GM12891 (cell line): Measurements from ENCODE around the gene DDX25.

Experiments used
- POLR2A ChIP-seq: IDR thresholded peaks from 2 replicates; pipeline ENCODE4 v1.6.1; 2011; ENCODE audit warnings: low read depth, low read length, control low read depth
- POLR2AphosphoS5 ChIP-seq: IDR thresholded peaks from 2 replicates; pipeline ENCODE4 v1.6.1; 2011; ENCODE audit warnings: low read depth, low read length, control low read depth
- SPI1 ChIP-seq: IDR thresholded peaks from 2 replicates; pipeline ENCODE4 v1.6.1; 2011; ENCODE audit warnings: low read depth, low read length, control low read depth
- TAF1 ChIP-seq: IDR thresholded peaks from 2 replicates; pipeline ENCODE4 v1.6.1; 2011; ENCODE audit warnings: low read depth, low read length, control low read depth

DNA sequence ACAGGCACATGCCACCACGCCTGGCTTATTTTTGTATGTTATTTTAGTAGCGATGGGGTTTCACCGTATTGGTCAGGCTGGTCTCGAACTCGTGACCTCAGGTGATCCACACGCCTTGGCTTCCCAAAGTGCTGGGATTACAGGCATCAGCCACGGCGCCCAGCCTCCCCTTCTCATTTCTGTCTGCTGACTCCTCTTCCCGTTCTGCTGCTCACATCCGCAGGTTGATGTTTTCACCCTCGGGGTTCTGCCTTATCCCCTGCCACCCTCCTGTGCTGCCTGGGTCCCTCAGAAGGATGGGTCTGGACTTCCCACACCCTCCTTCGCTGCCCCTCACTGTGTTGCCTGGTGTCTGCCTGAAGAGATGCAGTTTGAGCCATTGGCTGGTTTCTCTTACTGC lies 22.4 kb downstream of the DDX25 start:
- TF ChIP-seq POLR2A = no peak
- no peak for TF ChIP-seq TAF1
- TF ChIP-seq POLR2AphosphoS5 = no peak
- no peak for TF ChIP-seq SPI1
